Epithelial cell of proximal tubule (primary cell): Measurements from ENCODE around the gene THAP3. TPM values are rescaled to one million over a fixed set of nuclear protein-coding genes. Genes with fewer than 3 reads are reported as not detected.

Experiments
- DNase-seq: peaks from one replicate; pipeline ENCODE4 v3.0.0-alpha.2; 2011; ENCODE audit warnings: low read depth
- H3K4me3 ChIP-seq: 2 replicates; pipeline ENCODE4 v1.5.1; 2011; ENCODE audit warnings: low read depth, mild to moderate bottlenecking, low read length
- CTCF ChIP-seq: conservative IDR thresholded peaks from 2 replicates; pipeline ENCODE4 v1.5.1; 2012; ENCODE audit warnings: low read depth, mild to moderate bottlenecking, low read length
- total RNA-seq: library from RNA; depleted of rRNA; stranded (reverse); fragments of >200 nt; gene quantifications from 2 replicates; pipeline ENCODE4 v1.2.3, GENCODE V29; 2015

THAP3 gene
- total RNA-seq, 1 donor from 2014 or later: 15.8 TPM

GRCh38 chr1:6591644-6592043, 33.0 kb upstream of the THAP3 start:
- no peak for TF ChIP-seq CTCF
- H3K4me3 ChIP-seq: no peak overlapping the region
- DNase-seq: no peak

- no peak overlapping the region for H3K4me3 ChIP-seq
- no peak for DNase-seq
- TF ChIP-seq CTCF: no peak
Observed at GRCh38 chr1:6592441-6592840, 32.2 kb upstream of the THAP3 start.

- no peak for TF ChIP-seq CTCF
- no peak for DNase-seq
Observed at GRCh38 chr1:6592865-6593593, 31.6 kb upstream of the THAP3 start.

GRCh38 chr1:6593810-6594209, 30.9 kb upstream of the THAP3 start:
- no peak for TF ChIP-seq CTCF
- no peak overlapping the region for H3K4me3 ChIP-seq
- DNase-seq: no peak

More at GRCh38 chr1:6592865-6593593, 31.6 kb upstream of the THAP3 start:
- no peak overlapping the region for H3K4me3 ChIP-seq

GRCh38 chr1:6594977-6595740, 29.5 kb upstream of the THAP3 start:
- TF ChIP-seq CTCF: no peak
- H3K4me3 ChIP-seq: no peak overlapping the region
- DNase-seq: no peak

- no peak for TF ChIP-seq CTCF
- no peak overlapping the region for H3K4me3 ChIP-seq
- DNase-seq: no peak
Observed at GRCh38 chr1:6596351-6596750, 28.3 kb upstream of the THAP3 start.
